IPS-18c (cell line): ENCODE data around the gene TNPO2.
A peak's percentile ranks its signal among the peaks of the same experiment; 100 is the strongest.

Experiments
- H3K4me3 ChIP-seq: 2 replicates; pipeline ENCODE4 v1.7.0; 2013; ENCODE audit warnings: low read depth, mild to moderate bottlenecking, low read length, moderate library complexity; ENCODE audit not compliant: insufficient read depth
- H3K9me3 ChIP-seq: one replicate; pipeline ENCODE4 v1.6.1; 2013; ENCODE audit warnings: mild to moderate bottlenecking, low read length, moderate library complexity; ENCODE audit not compliant: control insufficient read depth, insufficient read depth

TNPO2 gene

GRCh38 chr19:12723641-12724426 lies at the start of gene TNPO2:
TSS of gene TNPO2 (minus strand) at chr19:12723932. CDS start at chr19:12720977, 2,955 bp downstream.
- Histone ChIP-seq H3K9me3 (peaks cover 2% of the 10 kb centered on the region), H3K4me3 (peak within 1 kb of the TSS; percentile 98)

GRCh38 chr19:12772323-12772722 lies 48.6 kb upstream of the TNPO2 start:
- H3K4me3 ChIP-seq, result no peak overlapping the region
- H3K9me3 ChIP-seq, result no peaks in the 10 kb centered on the region

GRCh38 chr19:12770922-12771321 lies 47.2 kb upstream of the TNPO2 start:
- Histone ChIP-seq H3K9me3 (no peaks in the 10 kb centered on the region), H3K4me3 (no peak overlapping the region)

GRCh38 chr19:12769689-12770088 lies 46.0 kb upstream of the TNPO2 start:
- no peaks in the 10 kb centered on the region for H3K9me3 ChIP-seq
- 0 out of 2 replicates have a peak overlapping the region, but pooled peaks have one; percentile 24 for H3K4me3 ChIP-seq

GRCh38 chr19:12767666-12768065 lies 43.9 kb upstream of the TNPO2 start:
- no peak overlapping the region for H3K4me3 ChIP-seq
- H3K9me3 ChIP-seq, result no peaks in the 10 kb centered on the region

- Histone ChIP-seq H3K4me3 (no peak overlapping the region), H3K9me3 (no peaks in the 10 kb centered on the region)
Observed at GRCh38 chr19:12767150-12767549, 43.4 kb upstream of the TNPO2 start.

GRCh38 chr19:12766051-12766521 lies 42.4 kb upstream of the TNPO2 start:
- H3K9me3 ChIP-seq, result no peaks in the 10 kb centered on the region
- peak overlapping the region; percentile 67 for H3K4me3 ChIP-seq

- Histone ChIP-seq H3K9me3 (no peaks in the 10 kb centered on the region), H3K4me3 (no peak overlapping the region)
Observed at GRCh38 chr19:12764698-12765097, 41.0 kb upstream of the TNPO2 start.

- no peak overlapping the region for H3K4me3 ChIP-seq
- H3K9me3 ChIP-seq, result no peaks in the 10 kb centered on the region
Observed at GRCh38 chr19:12763100-12763499, 39.4 kb upstream of the TNPO2 start.

- no peak overlapping the region for H3K4me3 ChIP-seq
- no peaks in the 10 kb centered on the region for H3K9me3 ChIP-seq
Observed at GRCh38 chr19:12759686-12760085, 36.0 kb upstream of the TNPO2 start.

GRCh38 chr19:12757544-12758274 lies 34.0 kb upstream of the TNPO2 start:
- peak overlapping the region; percentile 38 for H3K4me3 ChIP-seq

GRCh38 chr19:12756150-12756883 lies 32.6 kb upstream of the TNPO2 start:
- no peak overlapping the region for H3K4me3 ChIP-seq

More at GRCh38 chr19:12757544-12758274, 34.0 kb upstream of the TNPO2 start:
- H3K9me3 ChIP-seq, result no peaks in the 10 kb centered on the region

GRCh38 chr19:12754465-12755196 lies 30.9 kb upstream of the TNPO2 start:
- Histone ChIP-seq H3K4me3 (no peak overlapping the region), H3K9me3 (no peaks in the 10 kb centered on the region)

More at GRCh38 chr19:12756150-12756883, 32.6 kb upstream of the TNPO2 start:
- no peaks in the 10 kb centered on the region for H3K9me3 ChIP-seq

GRCh38 chr19:12752056-12752781 lies 28.5 kb upstream of the TNPO2 start:
- H3K9me3 ChIP-seq, result no peaks in the 10 kb centered on the region
- peak overlapping the region; percentile 36; the same call in 1 of the 2 replicates for H3K4me3 ChIP-seq

- peak within 1 kb of the TSS; percentile 36 for H3K4me3 ChIP-seq
- H3K9me3 ChIP-seq, result no peaks in the 10 kb centered on the region
Observed at GRCh38 chr19:12751635-12752034, 27.9 kb upstream of the TNPO2 start, which contains the start of gene BEST2. TSS of gene BEST2 (plus strand) at chr19:12751791. CDS start at chr19:12752593, 802 bp downstream.

GRCh38 chr19:12750851-12751250 lies 27.1 kb upstream of the TNPO2 start:
- Histone ChIP-seq H3K9me3 (no peaks in the 10 kb centered on the region), H3K4me3 (peak overlapping the region; percentile 36; the same call in 1 of the 2 replicates)
